Sigmoid colon (tissue), 7 donors: ENCODE data around the gene METTL23. TPM values are rescaled to one million over a fixed set of nuclear protein-coding genes. Genes with fewer than 3 reads are reported as not detected.
"Not testable (repeated sequence)": the region's sequence is repeated elsewhere in the genome, so short reads cannot be mapped to it uniquely, and the experiment has no call there.

Experiments
- DNase-seq: peaks from one replicate; pipeline ENCODE4 v3.0.0-alpha.2; 2019
- H3K27ac ChIP-seq, 4 donors: fragments of 200-600 bp; sonication (generic); one replicate each; pipeline ENCODE4 v1.5.1; 2016 to 2019; ENCODE audit warnings: mild to moderate bottlenecking in 1 of 4
- H3K27me3 ChIP-seq, 3 donors: fragments of 200-600 bp; sonication (generic); one replicate each; pipeline ENCODE4 v1.5.1; 2019; ENCODE audit warnings: mild to moderate bottlenecking in 1 of 3
- H3K36me3 ChIP-seq, 4 donors: fragments of 200-600 bp; sonication (generic); one replicate each; pipeline ENCODE4 v1.5.1; 2016 to 2019
- H3K4me1 ChIP-seq, 4 donors: fragments of 200-600 bp; sonication (generic); one replicate each; pipeline ENCODE4 v1.5.1; 2017 to 2019
- H3K4me3 ChIP-seq, 4 donors: fragments of 200-600 bp; sonication (generic); one replicate each; pipeline ENCODE4 v1.5.1; 2017 to 2019; ENCODE audit warnings: mild to moderate bottlenecking in 2 of 4, moderate library complexity in 1 of 4
- H3K9me3 ChIP-seq, 4 donors: fragments of 200-600 bp in 3 of 4; sonication (generic) in 3 of 4; one replicate each; pipeline versions ENCODE4 v1.5.1 to v1.6.1; 2013 to 2019
- EP300 ChIP-seq, 4 donors: sonication (generic); formaldehyde crosslinking; IDR thresholded peaks; one replicate each; pipeline ENCODE4 v1.6.1; 2017; ENCODE audit warnings: antibody characterized with exemption in 4 of 4
- POLR2A ChIP-seq, 2 donors: fragments of 450-650 bp; IDR thresholded peaks; one replicate each; pipeline ENCODE4 v1.6.1; 2016; ENCODE audit warnings: antibody characterized with exemption in 2 of 2, mild to moderate bottlenecking in 2 of 2, moderate library complexity in 2 of 2
- POLR2AphosphoS5 ChIP-seq, 4 donors: sonication (generic); formaldehyde crosslinking; IDR thresholded peaks; one replicate each; pipeline ENCODE4 v1.6.1; 2017; ENCODE audit warnings: antibody characterized with exemption in 4 of 4
- WGBS, 2 donors: extraction: QIAGEN DNeasy Blood & Tissue Kit; methylation state at CpG; one replicate each; pipeline ENCODE4 v1.1.7; 2013; 5-methylcytosine and 5-hydroxymethylcytosine counted together
- intact Hi-C: fragments of 100-400 bp; cut with DNase I; formaldehyde crosslinking; loops from one replicate; pipeline ENCODE4 v1.15.1; 2023
- polyA plus RNA-seq, 3 donors: library from polyadenylated mRNA; stranded (reverse); fragments of 200-250 nt; gene quantifications; one replicate each; pipeline ENCODE4 v1.2.3, GENCODE V29; 2013
- total RNA-seq, 4 donors: library from RNA; depleted of rRNA; stranded (reverse); fragments of >200 nt; gene quantifications; one replicate each; pipeline ENCODE4 v1.1.0, GENCODE V29; 2016
- TF ChIP-seq, protein P1 (sequence below), 4 experiments: fragments of 450-650 bp in 3 of 4; fragments of 200-600 bp in 1 of 4; IDR thresholded peaks; one replicate each; pipeline ENCODE4 v1.5.1; 2016 to 2019; ENCODE audit warnings: antibody characterized with exemption in 4 of 4, mild to moderate bottlenecking in 3 of 4, moderate library complexity in 2 of 4
- donor health status: healthy with polysubstance abuse.
- donor health status: Bipolar disorder and iron deficiency.
- donor health status: healthy.

The METTL23 gene
- total and polyA plus RNA-seq, 7 donors, result 13.6 to 34.8 (median 25.7) TPM

- H3K36me3 ChIP-seq, result peaks cover 49 to 96% (median 91%) of the 10 kb centered on the region in 4 donors
- no peak overlapping the region for H3K27ac ChIP-seq
- WGBS, 2 donors, result 91 to 95% methylated on average over 9 of the region's 9 CpGs
- peaks cover 0 to 58% (median 43%) of the 10 kb centered on the region in 4 donors for H3K4me1 ChIP-seq
- no peaks in the 10 kb centered on the region for H3K9me3 ChIP-seq
- intact Hi-C loops, result no loop called here
- peak; percentile 20 for DNase-seq
- TF ChIP-seq POLR2AphosphoS5 (IDR thresholded peaks at IDR 0.05) (no peak), EP300 (IDR thresholded peaks at IDR 0.05) (no peak)
- no peaks in the 10 kb centered on the region for H3K27me3 ChIP-seq
- H3K4me3 ChIP-seq, result no peak overlapping the region
Measured at GRCh38 chr17:76720211-76720610, 6.4 kb upstream of the METTL23 start.

GRCh38 chr17:76720941-76721340, 5.7 kb upstream of the METTL23 start:
- no peaks in the 10 kb centered on the region for H3K9me3 ChIP-seq
- peaks cover 43 to 89% (median 85%) of the 10 kb centered on the region in 4 donors for H3K36me3 ChIP-seq
- no peak overlapping the region for H3K4me3 ChIP-seq
- intact Hi-C loops, result no loop called here
- no peaks in the 10 kb centered on the region for H3K27me3 ChIP-seq
- H3K4me1 ChIP-seq, result peaks cover 0 to 55% (median 42%) of the 10 kb centered on the region in 4 donors
- WGBS, 2 donors, result 93 to 95% methylated on average over 9 of the region's 9 CpGs
- H3K27ac ChIP-seq, result peak overlapping the region in 2 of 4 donors; percentile 6 to 9
- peak; percentile 40 for DNase-seq
- no peak for TF ChIP-seq POLR2A (IDR thresholded peaks at IDR 0.05)
- no peak for TF ChIP-seq EP300 (IDR thresholded peaks at IDR 0.05)

DNA sequence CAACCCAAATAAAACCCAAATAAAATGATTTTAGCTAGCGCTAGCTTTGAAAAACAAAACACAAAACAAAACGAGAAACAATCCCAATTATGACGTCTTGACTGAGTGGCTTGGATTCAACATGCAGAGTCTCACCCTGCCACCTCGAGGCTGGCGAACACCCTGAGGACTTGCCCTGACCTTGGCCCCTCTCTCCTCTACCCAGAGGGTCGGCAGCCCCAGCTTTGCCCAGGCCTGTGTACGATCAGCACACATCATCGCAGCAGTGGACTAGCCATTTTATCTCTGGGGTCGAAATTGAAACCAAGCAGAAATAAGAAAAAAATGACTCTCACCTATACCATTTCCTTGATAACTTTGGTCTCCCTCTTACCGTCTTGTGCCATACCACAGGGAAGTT, 5.2 kb upstream of the METTL23 start:
- intact Hi-C loops, result no loop called here
- 89 to 91% methylated on average over 10 of the region's 10 CpGs for WGBS, 2 donors
- Histone ChIP-seq H3K36me3 (peaks cover 43 to 84% (median 79%) of the 10 kb centered on the region in 4 donors), H3K27me3 (no peaks in the 10 kb centered on the region), H3K9me3 (no peaks in the 10 kb centered on the region), H3K4me3 (no peak overlapping the region), H3K27ac (peak overlapping the region in 1 of 4 donors; percentile 6), H3K4me1 (peaks cover 0 to 53% (median 41%) of the 10 kb centered on the region in 4 donors)
- DNase-seq, result no peak
- TF ChIP-seq, protein P1, sequence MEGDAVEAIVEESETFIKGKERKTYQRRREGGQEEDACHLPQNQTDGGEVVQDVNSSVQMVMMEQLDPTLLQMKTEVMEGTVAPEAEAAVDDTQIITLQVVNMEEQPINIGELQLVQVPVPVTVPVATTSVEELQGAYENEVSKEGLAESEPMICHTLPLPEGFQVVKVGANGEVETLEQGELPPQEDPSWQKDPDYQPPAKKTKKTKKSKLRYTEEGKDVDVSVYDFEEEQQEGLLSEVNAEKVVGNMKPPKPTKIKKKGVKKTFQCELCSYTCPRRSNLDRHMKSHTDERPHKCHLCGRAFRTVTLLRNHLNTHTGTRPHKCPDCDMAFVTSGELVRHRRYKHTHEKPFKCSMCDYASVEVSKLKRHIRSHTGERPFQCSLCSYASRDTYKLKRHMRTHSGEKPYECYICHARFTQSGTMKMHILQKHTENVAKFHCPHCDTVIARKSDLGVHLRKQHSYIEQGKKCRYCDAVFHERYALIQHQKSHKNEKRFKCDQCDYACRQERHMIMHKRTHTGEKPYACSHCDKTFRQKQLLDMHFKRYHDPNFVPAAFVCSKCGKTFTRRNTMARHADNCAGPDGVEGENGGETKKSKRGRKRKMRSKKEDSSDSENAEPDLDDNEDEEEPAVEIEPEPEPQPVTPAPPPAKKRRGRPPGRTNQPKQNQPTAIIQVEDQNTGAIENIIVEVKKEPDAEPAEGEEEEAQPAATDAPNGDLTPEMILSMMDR (IDR thresholded peaks at IDR 0.05), result no peak
- TF ChIP-seq POLR2A (IDR thresholded peaks at IDR 0.05) (no peak), POLR2AphosphoS5 (IDR thresholded peaks at IDR 0.05) (no peak), EP300 (IDR thresholded peaks at IDR 0.05) (no peak)

DNA sequence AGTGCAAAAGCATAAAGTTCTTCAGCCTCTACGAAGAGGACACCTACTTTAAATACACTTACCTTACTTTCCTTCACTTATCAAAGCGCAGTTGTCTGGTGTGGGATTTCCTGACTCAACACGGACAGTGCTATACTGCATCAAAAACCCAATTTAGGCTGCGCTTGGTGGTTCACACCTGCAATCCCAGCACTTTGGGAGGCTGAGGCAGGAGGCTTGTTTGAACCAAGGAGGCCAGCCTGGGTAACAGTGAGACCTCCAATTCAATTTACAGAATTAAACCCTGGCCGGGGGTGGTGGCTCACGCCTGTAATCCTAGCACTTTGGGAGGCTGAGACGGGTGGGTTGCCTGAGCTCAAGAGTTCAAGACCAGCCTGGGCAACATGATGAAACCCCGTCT, 4.4 kb upstream of the METTL23 start:
- no peak overlapping the region for H3K4me3 ChIP-seq
- no peak for DNase-seq
- H3K9me3 ChIP-seq, result no peaks in the 10 kb centered on the region
- H3K36me3 ChIP-seq, result peaks cover 43 to 76% (median 74%) of the 10 kb centered on the region in 4 donors
- WGBS, 2 donors, result 95% methylated on average over 8 of the region's 8 CpGs
- TF ChIP-seq POLR2A (IDR thresholded peaks at IDR 0.05) (no peak), POLR2AphosphoS5 (IDR thresholded peaks at IDR 0.05) (no peak), EP300 (IDR thresholded peaks at IDR 0.05) (no peak)
- TF ChIP-seq, protein P1 (IDR thresholded peaks at IDR 0.05), result no peak
- intact Hi-C loops, result no loop called here
- H3K4me1 ChIP-seq, result peaks cover 0 to 46% (median 36%) of the 10 kb centered on the region in 4 donors
- no peaks in the 10 kb centered on the region for H3K27me3 ChIP-seq
- H3K27ac ChIP-seq, result no peak overlapping the region

DNA sequence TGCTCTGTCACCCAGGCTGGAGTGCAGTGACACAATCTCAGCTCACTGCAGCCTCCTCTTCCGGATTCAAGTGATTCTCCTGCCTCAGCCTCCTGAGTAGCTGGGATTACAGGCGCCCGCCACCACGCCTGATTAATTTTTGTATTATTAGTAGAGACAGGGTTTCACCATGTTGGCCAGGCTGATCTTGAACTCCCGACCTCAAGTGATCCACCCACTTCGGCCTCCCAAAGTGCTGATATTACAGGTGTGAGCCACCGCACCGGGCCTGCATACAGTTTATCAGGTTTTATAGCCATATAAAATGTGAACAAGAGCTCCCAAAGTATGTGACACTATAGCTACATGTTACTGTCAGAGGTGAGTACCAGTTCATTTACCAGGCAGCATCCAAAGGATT, 3.7 kb upstream of the METTL23 start:
- H3K27me3 ChIP-seq, H3K27ac ChIP-seq, intact Hi-C loops, DNase-seq, H3K9me3 ChIP-seq, H3K4me3 ChIP-seq: not testable (repeated sequence)
- 87 to 94% methylated on average over 8 of the region's 8 CpGs for WGBS, 2 donors
- peaks cover 43 to 69% (median 68%) of the 10 kb centered on the region in 4 donors for H3K36me3 ChIP-seq
- H3K4me1 ChIP-seq, result peaks cover 0 to 53% (median 43%) of the 10 kb centered on the region in 4 donors

- H3K9me3 ChIP-seq, result no peaks in the 10 kb centered on the region
- intact Hi-C loops, result no loop called here
- H3K27me3 ChIP-seq, result no peaks in the 10 kb centered on the region
- 97 to 98% methylated on average over 9 of the region's 9 CpGs for WGBS, 2 donors
- DNase-seq, result no peak
- no peak overlapping the region for H3K4me3 ChIP-seq
- TF ChIP-seq POLR2A (IDR thresholded peaks at IDR 0.05) (no peak), EP300 (IDR thresholded peaks at IDR 0.05) (no peak), POLR2AphosphoS5 (IDR thresholded peaks at IDR 0.05) (no peak)
- TF ChIP-seq, protein P1 (IDR thresholded peaks at IDR 0.05), result no peak
- H3K36me3 ChIP-seq, result peaks cover 35 to 60% (median 59%) of the 10 kb centered on the region in 4 donors
- H3K27ac ChIP-seq, result peak overlapping the region in 3 of 4 donors; percentile 98 to 100 (median 99)
- H3K4me1 ChIP-seq, result peaks cover 0 to 61% (median 48%) of the 10 kb centered on the region in 4 donors
Measured at GRCh38 chr17:76723812-76724211, 2.8 kb upstream of the METTL23 start.
